ENCODE results near the gene ING4.

Gene ING4

DNA sequence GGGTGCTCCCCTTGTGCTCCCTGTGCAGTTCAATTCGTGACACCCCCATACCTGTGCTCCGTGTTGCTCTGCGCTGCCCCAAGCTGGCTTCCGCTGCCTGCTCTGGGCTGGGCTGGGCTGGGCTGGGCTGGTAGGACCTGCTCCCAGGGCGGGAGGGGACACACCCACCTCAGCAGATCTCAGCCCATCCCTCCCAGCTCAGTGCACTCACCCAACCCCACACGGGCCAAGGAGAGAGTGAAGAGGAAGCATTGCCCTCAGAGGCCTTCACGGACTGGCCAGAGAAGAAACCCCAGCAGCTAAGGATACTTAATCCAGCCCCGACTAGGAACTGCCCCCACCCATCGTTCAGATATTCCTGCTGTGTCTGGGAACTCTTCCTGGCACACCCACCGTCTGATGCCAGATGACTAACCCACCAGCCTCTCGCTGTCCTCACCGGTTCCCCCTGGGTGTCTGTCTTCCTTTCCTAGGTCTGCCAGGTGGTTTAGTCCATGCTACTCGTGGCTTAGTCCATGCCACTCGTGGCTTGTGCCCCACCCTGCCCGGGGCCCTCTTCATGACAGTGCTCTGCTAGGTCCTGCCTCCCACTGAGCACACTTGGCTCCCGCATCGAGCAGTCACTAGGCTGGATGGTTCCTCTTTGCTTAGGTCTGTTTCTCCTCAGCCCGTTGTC lies 26.9 kb downstream of the ING4 start, which contains the start of gene LPAR5:
Gene LPAR5, minus strand, starts transcription at position 104 of the 676 bp plus-strand sequence. CDS start 14,711 bp downstream, outside the sequence.
- no peak for DNase-seq (ENCODE audit: low spot score)

DNA sequence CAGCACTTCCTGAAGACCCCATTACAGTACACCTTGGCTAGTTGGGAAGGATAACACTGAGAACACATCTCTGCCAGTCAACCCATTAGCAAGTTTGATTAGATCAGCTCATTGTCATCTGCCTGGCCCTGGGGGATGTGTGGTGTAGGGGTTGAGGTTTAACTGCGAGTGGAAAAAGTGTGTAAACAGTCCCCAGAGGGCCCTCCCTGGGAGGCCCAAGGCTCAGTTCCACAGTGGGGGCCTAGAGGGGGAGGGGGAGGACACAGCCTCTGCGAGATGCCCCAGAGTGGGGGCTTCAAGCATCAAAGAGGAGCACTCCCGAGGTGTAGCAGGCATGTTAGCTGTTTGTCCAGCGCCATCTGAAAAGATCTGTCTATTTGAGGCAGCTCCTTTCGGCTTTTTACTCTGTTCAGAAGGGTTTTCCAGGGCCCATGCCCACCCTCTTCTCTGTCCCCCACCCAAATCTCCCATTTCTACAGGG lies 27.5 kb downstream of the ING4 start:
- no peak for DNase-seq (ENCODE audit: low spot score)

DNA sequence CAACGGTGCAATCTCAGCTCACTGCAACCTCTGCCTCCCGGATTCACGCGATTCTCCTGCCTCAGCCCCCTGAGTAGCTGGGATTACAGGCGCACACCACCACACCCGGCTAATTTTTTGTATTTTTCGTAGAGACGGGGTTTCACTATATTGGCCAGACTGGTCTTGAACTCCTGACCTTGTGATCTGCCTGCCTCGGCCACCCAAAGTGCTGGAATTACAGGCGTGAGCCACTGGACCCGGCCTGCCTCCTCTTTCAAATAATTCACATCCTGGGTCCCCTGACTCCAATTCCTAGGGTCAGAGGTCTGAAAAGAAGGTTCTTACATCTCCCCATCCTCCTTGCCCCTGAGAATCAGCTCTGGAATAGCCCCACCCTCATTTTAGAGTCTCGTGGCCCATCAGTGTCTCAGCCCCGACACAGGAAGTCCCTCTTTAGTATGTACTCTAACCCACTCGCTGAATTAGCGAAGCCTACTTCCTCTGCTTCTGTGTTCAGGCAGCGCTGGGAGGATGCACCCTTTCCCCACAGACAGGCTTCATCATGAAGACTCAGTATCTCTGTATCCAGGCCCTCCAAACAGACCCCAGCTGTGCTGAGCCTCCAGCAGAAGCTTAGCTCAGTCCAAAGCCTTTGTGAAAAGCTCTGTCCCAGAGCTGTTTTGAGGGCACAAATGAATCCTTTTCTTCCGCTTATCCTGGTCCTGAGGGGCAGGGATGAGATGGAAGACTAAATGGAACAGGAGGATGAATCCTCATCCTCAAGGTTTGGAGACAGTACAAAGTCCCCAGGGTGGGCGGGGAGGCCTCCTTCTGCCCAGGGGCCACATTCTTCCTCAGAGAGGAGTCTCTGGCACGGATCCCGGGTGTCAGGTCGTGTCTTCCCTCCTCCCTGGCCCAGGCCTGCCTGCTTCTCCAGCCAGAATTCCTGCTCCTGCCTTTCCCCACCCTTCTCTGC lies 30.6 kb downstream of the ING4 start:
- DNase-seq (ENCODE audit: low spot score) = no peak

DNA sequence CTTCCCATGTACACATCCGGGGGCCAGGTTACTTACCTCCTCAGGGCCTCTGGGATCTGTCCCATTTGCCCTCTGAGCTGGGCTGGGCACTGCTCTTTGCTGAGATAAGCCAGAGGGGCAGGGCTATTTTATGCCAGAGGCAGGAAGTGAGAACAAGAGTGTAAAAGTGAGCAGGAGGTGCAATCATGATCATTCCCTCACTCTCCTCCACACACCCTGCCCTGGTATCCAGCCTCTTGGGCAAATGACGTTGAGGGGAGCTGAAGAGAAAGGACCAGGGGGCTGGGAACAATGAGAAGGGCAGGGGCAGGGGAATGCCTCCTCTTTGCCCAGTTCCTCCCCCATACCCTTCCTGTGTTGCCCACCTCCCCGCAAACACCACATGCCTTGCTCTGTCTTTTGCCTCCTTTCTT lies 31.4 kb downstream of the ING4 start:
- no peak for DNase-seq (ENCODE audit: low spot score)

DNA sequence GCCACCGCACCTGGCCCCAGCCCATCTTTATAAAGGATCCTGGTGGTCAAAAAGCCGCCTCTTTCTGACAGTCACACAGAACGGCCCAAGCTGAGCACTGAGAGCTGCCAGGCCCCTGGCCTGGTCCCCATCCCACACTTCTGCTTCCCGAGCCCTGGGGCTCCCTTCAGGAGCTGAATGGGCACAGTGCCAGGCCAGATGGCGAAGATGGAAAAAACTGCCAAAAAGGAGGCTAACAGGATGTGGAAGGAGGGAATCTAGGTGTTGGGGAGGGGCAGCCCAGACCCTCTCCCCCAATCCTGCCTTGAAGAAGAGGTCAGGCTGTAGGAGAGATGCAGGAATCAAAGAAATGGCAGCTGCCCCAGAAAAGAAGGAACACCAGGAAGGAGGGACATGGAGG lies 32.2 kb downstream of the ING4 start:
- no peak for DNase-seq (ENCODE audit: low spot score)

DNA sequence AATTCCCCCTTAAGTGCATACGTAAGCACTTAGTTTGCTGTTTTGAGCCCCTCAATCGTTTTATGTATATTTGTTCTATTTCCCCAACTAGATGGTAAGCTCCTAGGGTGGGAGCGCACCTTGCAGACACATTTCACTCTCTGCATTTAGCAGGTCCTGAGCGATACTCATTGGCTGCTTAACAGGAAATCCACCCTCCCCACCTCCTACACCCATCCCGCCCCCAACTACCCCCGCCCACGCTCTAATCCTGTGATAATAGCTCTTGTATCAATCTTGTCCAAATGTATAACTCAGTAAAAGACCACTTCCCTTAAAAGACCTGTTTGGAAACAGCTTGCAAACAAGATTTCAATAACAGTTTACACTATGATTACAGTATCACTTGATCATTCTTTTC lies 35.3 kb downstream of the ING4 start:
- DNase-seq (ENCODE audit: low spot score) = no peak

DNA sequence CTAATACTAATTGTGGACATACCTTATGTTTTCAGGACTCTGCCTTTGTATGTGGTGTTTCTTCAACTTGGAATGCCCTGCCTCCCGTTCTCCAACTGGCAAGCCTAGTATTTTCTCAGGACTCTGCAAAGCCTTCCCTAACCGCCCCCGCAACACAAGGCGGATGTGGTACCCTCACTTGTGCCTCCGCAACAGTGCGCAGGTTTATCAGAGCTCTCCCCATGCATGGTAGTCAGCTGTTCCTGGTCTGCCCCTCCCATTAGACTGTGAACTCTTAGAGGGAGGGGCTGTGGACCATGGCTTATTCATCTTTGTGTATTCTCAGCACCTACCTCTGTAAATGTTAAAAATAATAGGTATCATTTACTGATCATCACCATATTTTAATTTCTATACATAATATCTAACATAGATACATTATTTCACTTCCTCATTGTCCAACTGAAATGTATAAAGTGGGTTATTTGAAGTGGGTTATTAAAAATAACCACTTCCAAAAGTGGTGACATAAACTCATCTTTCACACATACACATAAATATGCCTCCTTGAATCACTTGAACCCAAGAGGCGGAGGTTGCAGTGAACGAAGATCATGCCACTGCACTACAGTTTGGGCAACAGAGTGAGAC lies 36.1 kb downstream of the ING4 start:
- DNase-seq (ENCODE audit: low spot score) = no peak

DNA sequence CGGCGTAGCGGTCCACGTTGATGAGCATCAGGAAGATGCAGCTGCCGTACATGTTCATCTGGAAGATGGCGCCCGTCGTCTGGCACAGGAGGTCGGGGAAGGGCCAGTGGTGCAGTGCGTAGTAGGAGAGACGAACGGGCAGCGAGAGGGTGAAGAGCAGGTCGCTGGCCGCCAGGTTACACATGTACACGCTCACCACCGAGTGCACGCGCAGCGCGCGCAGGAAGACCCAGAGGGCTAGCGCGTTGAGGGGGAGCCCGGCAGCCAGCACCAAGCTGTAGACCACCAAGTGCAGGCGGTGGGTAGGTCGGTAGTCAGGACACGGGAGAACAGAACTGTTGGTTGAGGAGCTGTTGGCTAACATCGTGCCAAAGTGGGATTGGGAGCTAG lies 42.0 kb downstream of the ING4 start:
- DNase-seq (ENCODE audit: low spot score) = no peak

DNA sequence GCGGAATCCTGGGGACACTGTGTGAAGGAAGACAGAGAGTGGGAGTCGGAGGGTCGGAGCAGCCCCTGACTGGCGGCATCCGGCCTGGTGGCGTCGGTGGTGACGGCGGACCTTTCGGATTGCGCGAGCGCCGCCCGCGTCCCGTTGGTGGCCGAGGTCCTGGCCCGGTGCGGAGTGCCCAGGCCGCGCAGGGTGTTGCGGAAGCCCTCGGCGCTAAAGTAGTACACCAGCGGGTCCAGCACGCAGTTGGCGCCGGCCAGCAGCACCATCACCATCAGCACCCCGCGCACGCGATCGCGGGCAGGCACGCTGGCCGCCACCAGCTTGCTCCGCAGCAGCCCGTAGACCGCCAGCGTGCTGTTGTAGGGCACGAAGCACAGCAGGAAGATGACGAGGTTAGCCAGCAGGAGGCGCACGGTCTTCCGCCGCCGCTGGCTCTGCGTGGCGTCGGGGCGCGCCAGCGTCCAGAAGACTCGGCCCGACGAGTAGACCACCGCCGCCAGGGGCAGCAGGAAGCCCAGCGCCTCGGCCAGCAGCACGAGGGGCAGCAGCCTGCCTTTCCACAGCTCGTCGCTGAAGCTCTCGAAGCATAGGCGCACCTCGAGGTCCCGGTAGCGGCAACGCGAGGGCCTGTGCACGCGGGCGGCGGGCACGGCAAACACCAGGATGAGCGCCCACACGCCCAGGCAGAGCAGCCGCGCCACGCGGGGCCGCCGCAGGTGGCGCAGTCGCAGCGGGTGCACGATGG lies 42.6 kb downstream of the ING4 start:
- DNase-seq (ENCODE audit: low spot score) = no peak

DNA sequence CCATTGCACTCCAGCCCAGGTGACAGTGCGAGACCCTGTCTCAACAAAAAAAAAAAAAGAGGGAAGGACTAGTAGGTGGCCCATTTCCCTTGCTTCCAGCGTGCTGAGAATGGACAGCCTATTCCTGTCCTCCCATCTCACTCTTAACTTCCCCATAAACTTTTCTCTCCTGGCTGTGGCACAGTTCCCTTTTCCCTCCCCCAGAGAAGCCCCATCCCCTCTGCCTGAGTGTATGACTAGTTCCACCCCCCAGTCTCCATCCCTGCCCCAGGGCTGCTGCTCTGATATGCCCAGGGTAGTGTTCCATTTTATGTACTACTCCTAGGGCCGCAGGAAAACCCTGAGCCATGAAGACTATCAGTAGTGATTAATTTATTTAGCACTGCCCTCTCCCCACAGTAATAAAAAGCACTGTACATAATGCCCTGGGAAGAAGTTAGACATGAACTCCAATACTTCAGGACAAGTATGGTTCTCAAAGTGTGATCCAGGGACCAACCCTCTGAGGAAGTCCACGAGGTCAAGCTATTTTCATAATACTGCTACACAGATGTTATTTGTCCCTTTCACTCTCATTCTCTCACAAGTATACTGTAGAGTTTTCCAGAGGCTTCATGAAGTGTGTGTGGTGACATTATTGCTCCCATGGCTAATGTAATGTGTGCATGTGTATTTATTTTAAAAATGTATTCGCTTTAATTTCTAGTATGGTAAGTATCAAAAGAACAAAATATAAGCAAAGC lies 44.3 kb downstream of the ING4 start:
- no peak for DNase-seq (ENCODE audit: low spot score)

DNA sequence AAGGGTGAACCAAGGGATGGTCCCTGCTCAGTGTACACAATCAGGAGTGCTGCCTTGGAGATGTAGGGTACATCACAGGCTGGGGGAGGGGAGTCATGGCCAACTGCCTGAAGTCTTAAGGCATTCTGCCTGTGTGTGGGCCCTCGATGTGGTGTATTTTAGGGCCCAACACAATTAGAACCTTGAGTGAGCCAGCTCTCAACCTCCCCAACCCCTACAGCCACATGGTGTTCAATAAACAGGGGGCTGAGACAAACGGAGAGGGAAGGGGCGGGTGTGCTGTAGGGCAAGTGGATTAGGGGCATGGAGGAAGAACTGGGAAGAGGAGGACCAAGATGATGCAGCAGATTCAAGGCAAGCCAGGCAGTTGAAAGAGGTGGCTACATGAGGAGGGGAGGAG lies 47.1 kb downstream of the ING4 start:
- no peak for DNase-seq (ENCODE audit: low spot score)

DNA sequence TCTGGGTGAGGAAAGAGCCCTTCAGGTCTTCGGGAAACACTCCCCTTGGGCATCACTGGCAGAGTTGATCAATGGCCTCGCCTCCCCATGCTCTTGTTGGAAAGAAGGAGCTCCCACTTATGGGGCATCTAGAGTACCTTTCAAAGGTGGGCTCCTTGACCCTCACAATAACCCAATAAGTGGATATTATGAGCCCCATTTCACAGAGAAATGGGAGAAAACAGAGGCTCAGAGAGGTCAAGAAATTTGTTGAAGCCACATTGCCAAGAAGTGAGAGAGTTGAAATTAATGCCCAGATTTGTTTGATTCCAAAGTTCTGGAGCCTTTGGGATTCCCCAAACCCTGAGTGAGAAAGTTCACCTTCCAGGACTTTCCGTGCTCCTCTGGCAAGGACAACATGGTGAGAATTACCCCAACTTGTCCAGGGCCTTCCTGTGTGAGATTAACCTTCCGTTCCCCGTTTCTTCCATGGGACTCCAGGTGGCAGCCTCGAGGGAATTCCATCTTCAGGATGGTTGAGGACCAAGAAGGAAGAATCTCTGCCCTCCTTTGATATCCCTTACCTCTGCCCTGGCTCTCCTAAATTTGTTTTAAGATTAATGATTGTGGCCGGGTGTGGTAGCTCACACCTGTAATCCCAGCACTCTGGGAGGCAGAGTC lies 48.3 kb downstream of the ING4 start:
- DNase-seq (ENCODE audit: low spot score) = no peak

DNA sequence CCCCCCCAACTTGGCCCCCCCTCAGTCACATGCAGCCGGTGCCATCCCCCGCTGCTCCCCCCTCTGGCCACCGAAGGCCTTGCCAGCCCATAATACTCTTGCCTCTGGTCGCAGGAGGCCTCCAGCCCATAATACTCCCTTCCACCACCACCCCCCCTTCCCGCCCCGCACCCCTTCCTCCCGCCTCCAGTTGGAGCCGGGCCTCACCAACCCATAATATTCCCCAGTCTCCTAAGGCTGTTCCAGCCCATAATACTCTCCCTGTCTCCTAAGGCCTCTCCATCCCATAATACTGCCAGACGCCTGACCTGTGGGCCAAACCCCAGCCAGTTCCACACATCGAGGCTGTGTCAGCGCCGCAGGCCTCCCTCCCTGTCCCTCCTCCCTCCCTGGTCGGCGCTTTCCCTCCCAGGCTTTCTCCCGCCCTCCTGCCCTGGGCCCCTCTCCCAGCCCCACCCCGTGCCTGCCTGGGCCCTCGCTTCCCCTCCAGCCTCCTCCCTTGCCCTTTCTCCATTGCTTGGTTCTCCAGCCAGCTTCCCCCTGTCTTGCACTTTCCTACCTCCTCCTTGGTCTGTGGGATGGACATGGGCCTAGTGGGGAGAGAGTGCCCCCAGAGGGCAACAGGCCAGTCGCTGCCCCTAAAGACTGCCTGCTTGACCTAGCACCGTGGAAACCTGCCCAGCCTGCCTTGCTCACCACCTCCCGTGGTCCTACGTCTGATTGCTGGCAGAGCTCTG lies 49.0 kb downstream of the ING4 start:
- DNase-seq (ENCODE audit: low spot score) = peak; percentile 99

DNA sequence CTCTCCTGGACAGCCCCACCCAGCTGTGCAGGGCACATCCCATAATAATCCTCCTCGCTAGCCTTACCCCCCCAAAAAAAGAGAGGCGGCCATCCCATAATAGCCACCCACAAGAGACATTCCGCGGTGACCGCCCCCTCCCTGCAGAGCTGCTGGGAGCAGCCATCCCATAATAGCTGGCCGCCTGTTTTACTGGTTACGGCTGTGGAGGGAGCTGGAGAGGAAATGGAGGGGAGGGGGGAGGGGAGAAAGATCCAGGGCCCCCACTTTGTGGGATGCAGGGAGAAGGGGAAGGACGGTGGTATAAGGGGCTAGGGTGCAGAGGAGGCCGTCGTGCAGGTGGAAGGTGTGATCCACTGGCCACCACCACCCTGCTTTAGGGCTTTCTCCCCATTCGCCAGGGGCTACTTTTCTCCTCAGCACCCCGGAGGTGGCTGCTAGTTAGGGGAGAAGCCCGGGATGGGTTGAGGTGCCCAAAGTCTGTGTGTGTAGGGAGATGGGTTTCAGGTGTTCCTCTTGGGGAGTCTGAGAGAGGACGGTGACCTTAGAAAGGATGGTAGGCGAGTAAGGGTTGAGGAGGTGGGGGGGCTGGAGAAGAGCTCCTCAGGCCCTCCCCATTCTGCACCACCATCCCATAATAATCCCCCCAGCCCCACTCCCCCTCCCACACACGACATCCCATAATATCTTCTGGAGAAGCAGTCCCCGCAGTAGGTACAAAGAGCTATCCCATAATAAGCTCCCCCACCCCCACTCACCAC lies 49.7 kb downstream of the ING4 start:
- peak; percentile 88 for DNase-seq (ENCODE audit: low spot score)

DNA sequence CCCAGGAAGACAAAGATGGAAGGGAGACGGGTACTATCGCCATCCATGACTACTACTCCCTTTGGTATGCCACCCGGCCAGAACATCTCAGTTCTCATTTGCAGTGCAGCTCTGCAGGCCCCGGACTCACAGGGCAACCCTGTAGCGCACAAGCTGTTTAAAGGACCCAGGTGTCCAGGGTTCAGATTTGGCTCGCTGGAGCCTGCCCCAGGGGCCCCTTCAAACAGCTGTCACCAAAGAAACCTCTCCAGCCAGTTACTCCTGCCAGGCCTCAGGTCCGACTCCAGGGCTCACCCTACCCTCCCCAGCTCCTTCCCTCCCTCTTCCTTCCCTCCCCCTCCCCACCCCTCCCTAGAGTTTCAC lies 50.3 kb downstream of the ING4 start:
- DNase-seq (ENCODE audit: low spot score) = no peak

DNA sequence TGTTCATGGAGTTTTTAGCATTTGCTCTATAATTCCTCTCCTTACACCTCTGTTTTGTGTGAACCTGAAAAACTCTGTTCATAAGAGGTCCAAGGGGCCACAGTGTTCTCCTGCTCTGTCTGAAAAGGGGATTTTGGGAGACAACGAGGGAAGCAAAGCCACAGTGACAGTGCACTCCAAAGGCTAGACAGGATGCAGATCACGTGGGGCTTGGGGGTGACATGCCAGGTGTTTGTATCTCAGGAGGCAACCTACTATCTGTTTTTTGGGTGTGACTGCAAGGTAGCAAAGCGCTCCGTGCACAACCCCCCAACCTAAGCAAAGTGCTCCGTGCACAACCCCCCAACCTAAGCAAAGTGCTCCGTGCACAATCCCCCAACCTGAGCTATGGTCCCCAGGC lies 50.7 kb downstream of the ING4 start:
- DNase-seq (ENCODE audit: low spot score) = no peak

DNA sequence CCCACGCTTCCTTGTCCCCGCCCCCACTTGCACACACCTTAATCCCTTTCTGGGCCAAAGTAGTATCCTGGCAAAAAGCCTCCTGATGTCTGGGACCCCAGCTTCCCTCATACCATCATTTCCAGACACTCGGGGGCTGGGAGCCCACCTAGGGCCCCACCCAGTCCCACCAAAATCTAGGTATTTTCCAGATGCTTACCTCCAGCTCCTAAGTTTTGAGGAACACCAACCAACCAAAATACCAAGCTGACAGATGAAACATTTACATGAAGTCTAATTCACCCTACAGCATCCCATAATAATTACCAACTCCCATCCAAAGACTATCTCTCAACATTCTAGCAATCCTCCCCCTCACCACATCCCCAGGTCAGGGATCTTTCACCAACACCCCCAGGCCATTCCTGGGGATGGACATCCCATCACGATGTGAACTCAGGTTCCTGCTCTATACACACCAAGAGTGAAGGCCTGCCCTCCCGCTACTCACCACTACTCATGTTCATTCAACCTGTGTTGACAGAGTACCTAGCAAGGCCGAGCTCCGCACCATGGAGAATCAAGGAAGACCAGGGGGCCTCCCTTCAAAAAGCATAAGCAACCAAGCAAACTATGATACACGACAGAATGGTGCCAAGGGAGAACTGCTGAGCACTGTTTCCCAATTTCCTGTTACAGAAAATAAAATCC lies 54.2 kb downstream of the ING4 start:
- DNase-seq (ENCODE audit: low spot score) = no peak

DNA sequence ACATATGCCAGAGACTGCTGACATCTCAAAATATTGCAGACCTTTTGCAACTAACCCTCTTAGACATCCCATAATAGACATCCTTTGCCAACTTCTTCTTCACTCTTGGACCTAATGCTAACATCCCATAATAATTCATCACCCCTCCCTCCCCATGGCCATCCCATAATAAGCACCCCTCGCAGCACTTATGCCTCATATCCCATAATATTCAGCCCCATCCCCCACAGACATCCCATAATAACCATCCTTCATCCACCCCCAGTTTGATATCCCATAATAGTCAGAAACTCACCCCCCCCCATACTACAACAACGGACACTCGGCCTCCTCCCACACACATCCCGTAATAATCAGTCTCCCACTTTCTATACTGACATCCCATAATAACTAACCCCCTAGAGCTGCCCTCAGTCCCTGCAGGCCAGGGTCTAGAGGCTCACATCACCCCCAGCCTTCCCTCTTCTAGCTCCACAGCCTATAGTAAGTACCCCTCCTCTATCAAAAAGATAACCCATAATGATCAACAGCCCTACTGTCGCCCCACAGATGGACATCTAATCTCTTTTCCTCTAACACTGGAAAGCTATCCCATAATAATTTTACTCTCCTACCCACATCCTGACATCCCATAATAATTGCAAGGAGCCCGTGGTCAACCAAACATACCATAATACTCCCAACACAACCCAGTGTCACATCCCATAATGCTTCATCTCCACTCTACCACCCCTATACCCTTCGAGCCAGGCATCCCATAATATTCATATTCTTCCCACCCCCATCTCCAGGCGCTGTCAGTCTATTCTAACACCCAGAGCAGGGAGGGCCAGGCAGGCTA lies 54.9 kb downstream of the ING4 start:
- DNase-seq (ENCODE audit: low spot score) = peak; percentile 85

All from globus pallidus (tissue), 1 donor.